Measurements from ENCODE around the gene SLC16A14. TPM values are rescaled to one million over a fixed set of nuclear protein-coding genes. Genes with fewer than 3 reads are reported as not detected.

The SLC16A14 gene
- total RNA-seq, 1 experiment from 2014 or later: 2.2 TPM

DNA sequence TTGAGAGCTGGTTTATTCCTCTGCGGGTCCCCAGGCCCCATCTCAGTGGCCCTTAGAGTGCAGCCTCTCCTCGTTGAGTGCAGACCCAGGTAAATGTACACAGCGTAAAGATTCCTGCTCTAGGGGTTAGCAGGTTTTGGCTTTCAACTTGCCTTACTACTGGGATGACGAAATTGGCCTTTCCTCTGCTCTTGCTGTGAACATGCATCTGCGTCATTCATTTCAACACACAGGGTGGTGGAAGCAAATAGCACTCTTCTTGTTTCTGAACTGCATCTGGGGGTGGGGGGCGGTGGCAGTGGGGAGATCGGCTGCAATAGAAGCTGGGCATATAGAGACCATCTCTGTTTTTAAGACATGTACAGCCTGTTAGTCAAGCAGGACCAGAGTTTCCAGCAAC, 16.5 kb upstream of the SLC16A14 start:
- intact Hi-C loops (cut with micrococcal nuclease; ENCODE audit: unreplicated experiment): no loop called here
- H3K4me3 ChIP-seq (ENCODE audit: low read depth, low read length, poor library complexity, severe bottlenecking): no peak overlapping the region
- H3K4me1 ChIP-seq (ENCODE audit: insufficient read depth, low read length, poor library complexity, severe bottlenecking): no peaks in the 10 kb centered on the region
- no peak for DNase-seq (ENCODE audit: low spot score)
- no peaks in the 10 kb centered on the region for H3K27me3 ChIP-seq (replicated peaks; ENCODE audit: insufficient read depth, low read depth, low read length, poor library complexity)
- H3K9me3 ChIP-seq (ENCODE audit: low read depth, low read length, poor library complexity, severe bottlenecking): no peaks in the 10 kb centered on the region
- no peaks in the 10 kb centered on the region for H3K36me3 ChIP-seq (ENCODE audit: insufficient read depth, low read length, poor library complexity, severe bottlenecking)
- no TSS peak for BruUV-seq (replicated peaks)
- ChIA-PET POLR2A (ENCODE audit: low non-redundant PET) (no interaction called here), CTCF (no interaction called here)
- TF ChIP-seq, protein P1, sequence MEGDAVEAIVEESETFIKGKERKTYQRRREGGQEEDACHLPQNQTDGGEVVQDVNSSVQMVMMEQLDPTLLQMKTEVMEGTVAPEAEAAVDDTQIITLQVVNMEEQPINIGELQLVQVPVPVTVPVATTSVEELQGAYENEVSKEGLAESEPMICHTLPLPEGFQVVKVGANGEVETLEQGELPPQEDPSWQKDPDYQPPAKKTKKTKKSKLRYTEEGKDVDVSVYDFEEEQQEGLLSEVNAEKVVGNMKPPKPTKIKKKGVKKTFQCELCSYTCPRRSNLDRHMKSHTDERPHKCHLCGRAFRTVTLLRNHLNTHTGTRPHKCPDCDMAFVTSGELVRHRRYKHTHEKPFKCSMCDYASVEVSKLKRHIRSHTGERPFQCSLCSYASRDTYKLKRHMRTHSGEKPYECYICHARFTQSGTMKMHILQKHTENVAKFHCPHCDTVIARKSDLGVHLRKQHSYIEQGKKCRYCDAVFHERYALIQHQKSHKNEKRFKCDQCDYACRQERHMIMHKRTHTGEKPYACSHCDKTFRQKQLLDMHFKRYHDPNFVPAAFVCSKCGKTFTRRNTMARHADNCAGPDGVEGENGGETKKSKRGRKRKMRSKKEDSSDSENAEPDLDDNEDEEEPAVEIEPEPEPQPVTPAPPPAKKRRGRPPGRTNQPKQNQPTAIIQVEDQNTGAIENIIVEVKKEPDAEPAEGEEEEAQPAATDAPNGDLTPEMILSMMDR (conservative IDR thresholded peaks at IDR 0.05; ENCODE audit: low read depth, low read length): no peak
- TF ChIP-seq EZH2 (IDR thresholded peaks at IDR 0.05; ENCODE audit: borderline replicate concordance, low read depth, low read length, poor library complexity, severe bottlenecking): no peak
- no peak overlapping the region for H3K27ac ChIP-seq (ENCODE audit: low read depth, low read length, poor library complexity, severe bottlenecking)

DNA sequence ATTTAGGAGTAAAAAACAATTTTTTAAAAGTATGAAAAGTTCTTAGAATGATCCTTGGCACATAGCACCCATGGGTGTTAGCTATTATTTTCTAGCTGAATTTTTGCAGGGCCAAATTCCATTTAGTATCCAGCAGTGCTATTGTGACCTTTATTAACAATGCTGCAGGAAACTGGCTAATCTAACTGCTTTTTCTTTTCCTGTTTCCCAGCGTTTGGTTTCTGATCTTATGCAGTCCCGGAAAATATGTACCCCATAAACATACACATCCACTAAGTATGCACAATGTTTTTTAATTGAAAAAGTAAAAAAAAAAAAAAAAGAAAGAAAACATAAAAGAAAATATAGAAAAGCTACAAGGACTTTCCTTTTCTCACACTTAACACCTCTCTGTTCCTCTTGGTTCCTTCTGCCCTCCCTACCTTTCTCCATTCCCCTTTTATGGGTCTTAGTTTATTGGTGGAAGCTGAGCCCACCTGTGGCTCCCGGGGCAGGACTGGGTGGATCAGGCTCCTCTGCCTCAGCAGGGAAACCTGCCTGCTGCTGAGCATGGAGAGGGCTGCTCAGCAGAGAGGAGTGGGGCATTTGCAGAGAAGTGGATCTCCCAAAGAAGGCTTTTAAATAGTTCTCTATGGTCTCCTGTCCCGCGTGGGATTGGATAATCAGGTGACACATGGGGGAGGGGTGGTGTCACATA, 9.3 kb upstream of the SLC16A14 start:
- ChIA-PET CTCF (interaction anchor here (1.4 kb wide), 1 partner anchor 11 kb away, joined by 3 read pairs; no protein-coding TSS in a partner anchor), POLR2A (ENCODE audit: low non-redundant PET) (no interaction called here)
- no peaks in the 10 kb centered on the region for H3K27me3 ChIP-seq (replicated peaks; ENCODE audit: insufficient read depth, low read depth, low read length, poor library complexity)
- DNase-seq (ENCODE audit: low spot score): peak; percentile 57
- TF ChIP-seq EZH2 (IDR thresholded peaks at IDR 0.05; ENCODE audit: borderline replicate concordance, low read depth, low read length, poor library complexity, severe bottlenecking): no peak
- TF ChIP-seq, protein P1 (conservative IDR thresholded peaks at IDR 0.05; ENCODE audit: low read depth, low read length): no peak
- H3K27ac ChIP-seq (ENCODE audit: low read depth, low read length, poor library complexity, severe bottlenecking): peak overlapping the region; percentile 46
- no peaks in the 10 kb centered on the region for H3K9me3 ChIP-seq (ENCODE audit: low read depth, low read length, poor library complexity, severe bottlenecking)
- no peaks in the 10 kb centered on the region for H3K36me3 ChIP-seq (ENCODE audit: insufficient read depth, low read length, poor library complexity, severe bottlenecking)
- no peak overlapping the region for H3K4me3 ChIP-seq (ENCODE audit: low read depth, low read length, poor library complexity, severe bottlenecking)
- BruUV-seq (replicated peaks): no TSS peak
- intact Hi-C loops (cut with micrococcal nuclease; ENCODE audit: unreplicated experiment): no loop called here
- peaks cover 14% of the 10 kb centered on the region for H3K4me1 ChIP-seq (ENCODE audit: insufficient read depth, low read length, poor library complexity, severe bottlenecking)

DNA sequence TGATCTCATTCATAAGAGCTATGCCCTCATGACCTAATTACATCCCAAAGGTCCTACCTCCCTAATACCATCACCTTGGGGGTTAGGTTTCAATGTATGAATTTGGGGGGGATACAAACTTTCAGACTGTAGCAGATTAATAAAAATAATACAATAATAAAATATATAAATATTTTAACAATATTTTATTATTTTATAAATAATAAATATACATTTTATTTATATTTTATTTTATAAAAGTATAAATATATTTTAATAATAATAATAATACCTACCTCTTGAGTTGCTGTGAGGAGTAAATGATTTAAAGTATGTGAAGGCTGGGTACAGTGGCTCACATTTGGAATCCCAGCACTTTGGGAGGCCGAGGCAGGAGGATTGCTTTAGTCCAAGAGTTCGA, 8.1 kb upstream of the SLC16A14 start:
- DNase-seq (ENCODE audit: low spot score): no peak
- Histone ChIP-seq H3K36me3 (ENCODE audit: insufficient read depth, low read length, poor library complexity, severe bottlenecking) (no peaks in the 10 kb centered on the region), H3K4me3 (ENCODE audit: low read depth, low read length, poor library complexity, severe bottlenecking) (no peak overlapping the region), H3K27me3 (replicated peaks; ENCODE audit: insufficient read depth, low read depth, low read length, poor library complexity) (no peaks in the 10 kb centered on the region), H3K4me1 (ENCODE audit: insufficient read depth, low read length, poor library complexity, severe bottlenecking) (peaks cover 14% of the 10 kb centered on the region), H3K9me3 (ENCODE audit: low read depth, low read length, poor library complexity, severe bottlenecking) (no peaks in the 10 kb centered on the region), H3K27ac (ENCODE audit: low read depth, low read length, poor library complexity, severe bottlenecking) (no peak overlapping the region)
- intact Hi-C loops (cut with micrococcal nuclease; ENCODE audit: unreplicated experiment): no loop called here
- no peak for TF ChIP-seq EZH2 (IDR thresholded peaks at IDR 0.05; ENCODE audit: borderline replicate concordance, low read depth, low read length, poor library complexity, severe bottlenecking)
- TF ChIP-seq, protein P1 (conservative IDR thresholded peaks at IDR 0.05; ENCODE audit: low read depth, low read length): no peak
- POLR2A ChIA-PET (ENCODE audit: low non-redundant PET): no interaction called here
- CTCF ChIA-PET: no interaction called here
- BruUV-seq (replicated peaks): no TSS peak

Data from A673 (cell line).